GM23338 (cell line): ENCODE results near the gene ZNF492. TPM values are rescaled to one million over a fixed set of nuclear protein-coding genes. Genes with fewer than 3 reads are reported as not detected.
A peak's percentile ranks its signal among the peaks of the same experiment; 100 is the strongest.
"Not testable (repeated sequence)": the region's sequence is repeated elsewhere in the genome, so short reads cannot be mapped to it uniquely, and the experiment has no call there.

Experiments
- ATAC-seq: fragments of 200-7000 bp; cut with Tn5 transposase; 3 replicates; pipeline ENCODE4 v1.9.1; 2020
- DNase-seq: peaks from one replicate; pipeline ENCODE4 v3.0.0-alpha.2; 2015; ENCODE audit warnings: low spot score
- H2AFZ ChIP-seq: fragments of 200-600 bp; sonication (generic); 2 replicates; pipeline ENCODE4 v1.8.0; 2016; ENCODE audit warnings: antibody characterized with exemption, mild to moderate bottlenecking, moderate library complexity
- H3F3A ChIP-seq: fragments of 200-600 bp; sonication (generic); replicated peaks from 2 replicates; pipeline ENCODE4 v1.8.0; 2017; ENCODE audit warnings: antibody characterized with exemption, mixed run types, low read depth
- H3K27ac ChIP-seq: fragments of 200-600 bp; sonication (generic); 2 replicates; pipeline ENCODE4 v1.6.1; 2016; ENCODE audit warnings: low read depth
- H3K27me3 ChIP-seq: fragments of 200-600 bp; sonication (generic); 2 replicates; pipeline ENCODE4 v1.8.0; 2016; ENCODE audit warnings: mild to moderate bottlenecking, mixed run types, moderate library complexity; ENCODE audit not compliant: insufficient read depth
- H3K36me3 ChIP-seq: fragments of 200-600 bp; sonication (generic); 2 replicates; pipeline ENCODE4 v1.8.0; 2016; ENCODE audit warnings: mild to moderate bottlenecking; ENCODE audit not compliant: insufficient read depth
- H3K4me1 ChIP-seq: fragments of 200-600 bp; sonication (generic); 2 replicates; pipeline ENCODE4 v1.8.0; 2016; ENCODE audit warnings: mild to moderate bottlenecking, moderate library complexity; ENCODE audit not compliant: insufficient read depth
- H3K4me2 ChIP-seq: fragments of 200-600 bp; sonication (generic); 2 replicates; pipeline ENCODE4 v1.7.1; 2017; ENCODE audit warnings: mixed run types
- H3K4me3 ChIP-seq: fragments of 200-600 bp; sonication (generic); 2 replicates; pipeline ENCODE4 v1.6.1; 2016; ENCODE audit warnings: mixed run types
- H3K79me2 ChIP-seq: fragments of 200-600 bp; sonication (generic); replicated peaks from 2 replicates; pipeline ENCODE4 v1.8.0; 2017; ENCODE audit warnings: mild to moderate bottlenecking; ENCODE audit not compliant: insufficient read depth
- H3K9me2 ChIP-seq: fragments of 200-600 bp; sonication (generic); 2 replicates; pipeline ENCODE4 v1.8.0; 2017; ENCODE audit not compliant: insufficient read depth
- H4K20me1 ChIP-seq: fragments of 200-600 bp; sonication (generic); replicated peaks from 2 replicates; pipeline ENCODE4 v1.8.0; 2017; ENCODE audit warnings: mild to moderate bottlenecking; ENCODE audit not compliant: insufficient read depth
- H3K27ac Mint-ChIP-seq: 2 replicates; pipeline ENCODE4 v1.8.0; 2020; ENCODE audit warnings: inconsistent platforms, mild to moderate bottlenecking, moderate library complexity, mixed read lengths
- H3K27me3 Mint-ChIP-seq: 3 replicates; pipeline ENCODE4 v1.8.0; 2022; ENCODE audit warnings: low read depth, mild to moderate bottlenecking, moderate library complexity, mixed read lengths, inconsistent platforms; ENCODE audit not compliant: insufficient read depth, poor library complexity
- H3K36me3 Mint-ChIP-seq: 3 replicates; pipeline ENCODE4 v1.8.0; 2021; ENCODE audit warnings: low read depth, mild to moderate bottlenecking, inconsistent platforms, moderate library complexity, mixed read lengths
- H3K4me1 Mint-ChIP-seq: 3 replicates; pipeline ENCODE4 v1.8.0; 2020; ENCODE audit warnings: mild to moderate bottlenecking, inconsistent platforms, mixed read lengths
- H3K4me3 Mint-ChIP-seq: 3 replicates; pipeline ENCODE4 v1.8.0; 2021; ENCODE audit warnings: moderate library complexity, mild to moderate bottlenecking, inconsistent platforms, mixed read lengths
- H3K9me3 Mint-ChIP-seq: 3 replicates; pipeline ENCODE4 v1.8.0; 2020; ENCODE audit warnings: moderate library complexity, mild to moderate bottlenecking, inconsistent platforms, mixed read lengths
- ETS1 ChIP-seq: IDR thresholded peaks from 2 replicates; pipeline ENCODE4 v1.6.1; 2016; ENCODE audit warnings: antibody characterized with exemption
- NANOG ChIP-seq: IDR thresholded peaks from 2 replicates; pipeline ENCODE4 v1.6.1; 2016; ENCODE audit warnings: antibody characterized with exemption, borderline replicate concordance
- REST ChIP-seq: IDR thresholded peaks from one replicate; pipeline ENCODE4 v1.6.1; 2018; ENCODE audit warnings: antibody characterized with exemption; ENCODE audit not compliant: unreplicated experiment
- ZNF331 ChIP-seq: fragments of 250-450 bp; sonication (Bioruptor Pico); IDR thresholded peaks from 2 replicates; pipeline ENCODE4 v1.5.0; 2020; ENCODE audit warnings: low read depth, mild to moderate bottlenecking, moderate library complexity
- polyA plus RNA-seq: library from polyadenylated mRNA; unstranded; fragments of >200 nt; fragmentation: Nextera tagmentation; extraction: Ambion mirVana; gene quantifications from 2 replicates; pipeline ENCODE4 v1.2.1, GENCODE V29; 2016
- total RNA-seq: library from RNA; depleted of rRNA; stranded (reverse); fragments of >200 nt; shearing (Covaris generic); gene quantifications from 2 replicates; pipeline ENCODE4 v1.2.3, GENCODE V29; 2014

The ZNF492 gene
- total and polyA plus RNA-seq, 2 experiments from 2014 or later, result 0.21 to 0.26 TPM

GRCh38 chr19:22634450-22634827, 315 bp downstream of the ZNF492 start:
- H3K27ac ChIP-seq, result no peak overlapping the region
- no peaks in the 10 kb centered on the region for H3K4me1 ChIP-seq
- Mint-ChIP-seq H3K27me3 (peaks cover 6% of the 10 kb centered on the region), H3K9me3 (peaks cover 85% of the 10 kb centered on the region), H3K4me3 (no peak overlapping the region), H3K27ac (no peak overlapping the region), H3K36me3 (peaks cover 17% of the 10 kb centered on the region; the same call in 2 of the 3 replicates), H3K4me1 (no peaks in the 10 kb centered on the region)
- no peaks in the 10 kb centered on the region for H3K79me2 ChIP-seq
- no peaks in the 10 kb centered on the region for H3F3A ChIP-seq
- TF ChIP-seq NANOG (no peak), ETS1 (no peak), REST (no peak), ZNF331 (CRISPR knock-in tag) (no peak)
- H3K9me2 ChIP-seq, result no peaks in the 10 kb centered on the region
- ATAC-seq (no peak), DNase-seq (no peak)
- no peak overlapping the region for H3K4me3 ChIP-seq
- H3K4me2 ChIP-seq, result no peak overlapping the region
- no peak overlapping the region for H2AFZ ChIP-seq
- no peaks in the 10 kb centered on the region for H3K27me3 ChIP-seq
- no peaks in the 10 kb centered on the region for H4K20me1 ChIP-seq
- H3K36me3 ChIP-seq, result no peaks in the 10 kb centered on the region

- DNase-seq, H3K4me1 ChIP-seq, H3K27ac ChIP-seq, H3K27me3 ChIP-seq, H3K27me3 Mint-ChIP-seq, ATAC-seq, H3K9me2 ChIP-seq, H3K79me2 ChIP-seq, H2AFZ ChIP-seq, H3K4me3 Mint-ChIP-seq, H3K4me2 ChIP-seq, H3K36me3 ChIP-seq, H4K20me1 ChIP-seq, H3K27ac Mint-ChIP-seq, H3F3A ChIP-seq, H3K4me1 Mint-ChIP-seq: not testable (repeated sequence)
- H3K9me3 Mint-ChIP-seq, result peaks cover 84% of the 10 kb centered on the region
- peaks cover 17% of the 10 kb centered on the region; the same call in 2 of the 3 replicates for H3K36me3 Mint-ChIP-seq
- H3K4me3 ChIP-seq, result peak overlapping the region; percentile 10; the same call in 1 of the 2 replicates
Measured at GRCh38 chr19:22685493-22685892, 51.4 kb downstream of the ZNF492 start.

GRCh38 chr19:22702661-22703060, 68.5 kb downstream of the ZNF492 start:
- H3K4me1 Mint-ChIP-seq, H3K79me2 ChIP-seq, H2AFZ ChIP-seq, H3K27me3 ChIP-seq, H3K4me2 ChIP-seq, H3K4me3 Mint-ChIP-seq, H3F3A ChIP-seq, H4K20me1 ChIP-seq, ATAC-seq, H3K36me3 ChIP-seq, H3K27ac ChIP-seq, H3K4me3 ChIP-seq, H3K27me3 Mint-ChIP-seq, H3K27ac Mint-ChIP-seq, DNase-seq, H3K4me1 ChIP-seq, H3K9me2 ChIP-seq: not testable (repeated sequence)
- H3K9me3 Mint-ChIP-seq, result peaks cover 84% of the 10 kb centered on the region
- peaks cover 27% of the 10 kb centered on the region for H3K36me3 Mint-ChIP-seq

- peaks cover 86% of the 10 kb centered on the region for H3K9me3 Mint-ChIP-seq
- not testable (repeated sequence) for H3K27ac Mint-ChIP-seq, ATAC-seq, DNase-seq, H3K4me2 ChIP-seq, H3K27me3 ChIP-seq, H3K27ac ChIP-seq, H3K9me2 ChIP-seq, H4K20me1 ChIP-seq, H3K27me3 Mint-ChIP-seq, H3F3A ChIP-seq, H2AFZ ChIP-seq, H3K4me1 ChIP-seq, H3K4me3 Mint-ChIP-seq, H3K4me1 Mint-ChIP-seq, H3K36me3 ChIP-seq, H3K4me3 ChIP-seq, H3K79me2 ChIP-seq
- H3K36me3 Mint-ChIP-seq, result peaks cover 25% of the 10 kb centered on the region
Measured at GRCh38 chr19:22703096-22703495, 69.0 kb downstream of the ZNF492 start.
